ENCODE data around the gene UNC13B. TPM values are rescaled to one million over a fixed set of nuclear protein-coding genes. Genes with fewer than 3 reads are reported as not detected.
A peak's percentile ranks its signal among the peaks of the same experiment; 100 is the strongest.

The UNC13B gene
- total and polyA plus RNA-seq, 2 of the 13 experiments (the other 11 are each of a cell fraction or from before 2014, with no cell fraction given), result 14.0 to 18.3 TPM

DNA sequence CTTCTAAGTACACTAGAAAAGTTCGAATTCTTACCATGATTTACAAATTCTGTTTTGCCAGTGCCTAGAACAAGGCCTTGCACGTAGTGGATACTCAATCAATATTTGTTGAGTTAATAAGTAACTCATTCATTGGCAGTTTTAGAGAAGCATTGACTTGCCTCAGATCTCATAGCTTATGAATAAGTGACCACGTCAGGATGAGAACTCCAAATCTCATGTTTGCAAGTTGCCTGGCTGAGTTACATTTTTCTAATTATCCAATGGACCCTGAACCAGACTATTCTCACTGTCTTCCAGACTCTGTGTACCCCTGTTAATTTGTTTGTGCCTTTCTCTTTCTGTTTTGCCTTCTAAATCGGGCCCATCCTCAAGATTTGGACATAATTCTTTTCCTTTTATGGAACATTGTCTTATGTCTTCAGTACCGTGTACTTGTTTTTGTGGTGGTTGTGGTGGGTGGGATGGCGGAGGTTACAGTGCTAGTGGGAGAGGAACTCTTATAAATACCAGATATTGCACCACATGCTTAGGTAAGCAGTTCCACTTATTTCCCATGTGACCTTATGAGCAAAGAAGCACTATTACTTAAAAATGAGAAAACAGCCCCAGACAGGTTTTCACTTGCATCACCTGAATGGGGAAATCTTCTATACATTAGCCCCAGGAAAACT lies 96.3 kb downstream of the UNC13B start (continued):
- TF ChIP-seq POLR2A (IDR thresholded peaks at IDR 0.05; ENCODE audit: insufficient read depth in 1 of 2, low read depth in 2 of 2, low read length in 2 of 2), result peak in 1 of 2 experiments; percentile 55; a peak in 2 of 4 replicates
- peak in 1 of 2 experiments; percentile 43; a peak in 1 of 4 replicates for TF ChIP-seq EP300 (IDR thresholded peaks at IDR 0.05; ENCODE audit: low read depth in 2 of 2, low read length in 2 of 2)
- TF ChIP-seq EP300 (CRISPR knock-in tag; IDR thresholded peaks at IDR 0.05; ENCODE audit: borderline replicate concordance), result no peak
- no peak for TF ChIP-seq CAMTA2 (CRISPR knock-in tag; IDR thresholded peaks at IDR 0.05; ENCODE audit: borderline replicate concordance)
- no peak for TF ChIP-seq SMAD1 (CRISPR knock-in tag; IDR thresholded peaks at IDR 0.05; ENCODE audit: borderline replicate concordance, low read depth)
- TF ChIP-seq SAP130 (CRISPR knock-in tag; IDR thresholded peaks at IDR 0.05; ENCODE audit: low read depth), result peak; percentile 75
- 0 out of 2 replicates have a peak, but pooled peaks have one; percentile 68 for TF ChIP-seq ZNF44 (CRISPR knock-in tag; IDR thresholded peaks at IDR 0.05)
- TF ChIP-seq SALL1 (CRISPR knock-in tag; IDR thresholded peaks at IDR 0.05), result peak; percentile 52; the same call in 1 of the 2 replicates
- no peak for TF ChIP-seq MBD4 (IDR thresholded peaks at IDR 0.05; ENCODE audit: borderline replicate concordance, low read length)
- no peak for TF ChIP-seq HOXA7 (CRISPR knock-in tag; IDR thresholded peaks at IDR 0.05)
- peak; percentile 19; the same call in 1 of the 2 replicates for TF ChIP-seq PHF20 (CRISPR knock-in tag; IDR thresholded peaks at IDR 0.05)
- TF ChIP-seq, protein P1, sequence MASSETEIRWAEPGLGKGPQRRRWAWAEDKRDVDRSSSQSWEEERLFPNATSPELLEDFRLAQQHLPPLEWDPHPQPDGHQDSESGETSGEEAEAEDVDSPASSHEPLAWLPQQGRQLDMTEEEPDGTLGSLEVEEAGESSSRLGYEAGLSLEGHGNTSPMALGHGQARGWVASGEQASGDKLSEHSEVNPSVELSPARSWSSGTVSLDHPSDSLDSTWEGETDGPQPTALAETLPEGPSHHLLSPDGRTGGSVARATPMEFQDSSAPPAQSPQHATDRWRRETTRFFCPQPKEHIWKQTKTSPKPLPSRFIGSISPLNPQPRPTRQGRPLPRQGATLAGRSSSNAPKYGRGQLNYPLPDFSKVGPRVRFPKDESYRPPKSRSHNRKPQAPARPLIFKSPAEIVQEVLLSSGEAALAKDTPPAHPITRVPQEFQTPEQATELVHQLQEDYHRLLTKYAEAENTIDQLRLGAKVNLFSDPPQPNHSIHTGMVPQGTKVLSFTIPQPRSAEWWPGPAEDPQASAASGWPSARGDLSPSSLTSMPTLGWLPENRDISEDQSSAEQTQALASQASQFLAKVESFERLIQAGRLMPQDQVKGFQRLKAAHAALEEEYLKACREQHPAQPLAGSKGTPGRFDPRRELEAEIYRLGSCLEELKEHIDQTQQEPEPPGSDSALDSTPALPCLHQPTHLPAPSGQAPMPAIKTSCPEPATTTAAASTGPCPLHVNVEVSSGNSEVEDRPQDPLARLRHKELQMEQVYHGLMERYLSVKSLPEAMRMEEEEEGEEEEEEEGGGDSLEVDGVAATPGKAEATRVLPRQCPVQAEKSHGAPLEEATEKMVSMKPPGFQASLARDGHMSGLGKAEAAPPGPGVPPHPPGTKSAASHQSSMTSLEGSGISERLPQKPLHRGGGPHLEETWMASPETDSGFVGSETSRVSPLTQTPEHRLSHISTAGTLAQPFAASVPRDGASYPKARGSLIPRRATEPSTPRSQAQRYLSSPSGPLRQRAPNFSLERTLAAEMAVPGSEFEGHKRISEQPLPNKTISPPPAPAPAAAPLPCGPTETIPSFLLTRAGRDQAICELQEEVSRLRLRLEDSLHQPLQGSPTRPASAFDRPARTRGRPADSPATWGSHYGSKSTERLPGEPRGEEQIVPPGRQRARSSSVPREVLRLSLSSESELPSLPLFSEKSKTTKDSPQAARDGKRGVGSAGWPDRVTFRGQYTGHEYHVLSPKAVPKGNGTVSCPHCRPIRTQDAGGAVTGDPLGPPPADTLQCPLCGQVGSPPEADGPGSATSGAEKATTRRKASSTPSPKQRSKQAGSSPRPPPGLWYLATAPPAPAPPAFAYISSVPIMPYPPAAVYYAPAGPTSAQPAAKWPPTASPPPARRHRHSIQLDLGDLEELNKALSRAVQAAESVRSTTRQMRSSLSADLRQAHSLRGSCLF (CRISPR knock-in tag; IDR thresholded peaks at IDR 0.05; ENCODE audit: borderline replicate concordance), result no peak
- TF ChIP-seq MAFK (conservative IDR thresholded peaks at IDR 0.05 in 1 of 2, IDR thresholded peaks at IDR 0.05 in 1 of 2; ENCODE audit: low read length in 2 of 2), result peak; percentile 50 to 61; a peak in 3 of 4 replicates
- TF ChIP-seq ZFY (CRISPR knock-in tag; IDR thresholded peaks at IDR 0.05), result peak; percentile 36; the same call in 1 of the 2 replicates
- 0 out of 2 replicates have a peak, but pooled peaks have one; percentile 15 for TF ChIP-seq ZKSCAN1 (IDR thresholded peaks at IDR 0.05; ENCODE audit: low read length)
- TF ChIP-seq, protein P2, sequence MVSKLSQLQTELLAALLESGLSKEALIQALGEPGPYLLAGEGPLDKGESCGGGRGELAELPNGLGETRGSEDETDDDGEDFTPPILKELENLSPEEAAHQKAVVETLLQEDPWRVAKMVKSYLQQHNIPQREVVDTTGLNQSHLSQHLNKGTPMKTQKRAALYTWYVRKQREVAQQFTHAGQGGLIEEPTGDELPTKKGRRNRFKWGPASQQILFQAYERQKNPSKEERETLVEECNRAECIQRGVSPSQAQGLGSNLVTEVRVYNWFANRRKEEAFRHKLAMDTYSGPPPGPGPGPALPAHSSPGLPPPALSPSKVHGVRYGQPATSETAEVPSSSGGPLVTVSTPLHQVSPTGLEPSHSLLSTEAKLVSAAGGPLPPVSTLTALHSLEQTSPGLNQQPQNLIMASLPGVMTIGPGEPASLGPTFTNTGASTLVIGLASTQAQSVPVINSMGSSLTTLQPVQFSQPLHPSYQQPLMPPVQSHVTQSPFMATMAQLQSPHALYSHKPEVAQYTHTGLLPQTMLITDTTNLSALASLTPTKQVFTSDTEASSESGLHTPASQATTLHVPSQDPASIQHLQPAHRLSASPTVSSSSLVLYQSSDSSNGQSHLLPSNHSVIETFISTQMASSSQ (IDR thresholded peaks at IDR 0.05; ENCODE audit: low read depth), result peak; percentile 97
- TF ChIP-seq, protein P2 (CRISPR knock-in tag; IDR thresholded peaks at IDR 0.05; ENCODE audit: borderline replicate concordance), result peak; percentile 95; the same call in 1 of the 2 replicates
- TF ChIP-seq, protein P3, sequence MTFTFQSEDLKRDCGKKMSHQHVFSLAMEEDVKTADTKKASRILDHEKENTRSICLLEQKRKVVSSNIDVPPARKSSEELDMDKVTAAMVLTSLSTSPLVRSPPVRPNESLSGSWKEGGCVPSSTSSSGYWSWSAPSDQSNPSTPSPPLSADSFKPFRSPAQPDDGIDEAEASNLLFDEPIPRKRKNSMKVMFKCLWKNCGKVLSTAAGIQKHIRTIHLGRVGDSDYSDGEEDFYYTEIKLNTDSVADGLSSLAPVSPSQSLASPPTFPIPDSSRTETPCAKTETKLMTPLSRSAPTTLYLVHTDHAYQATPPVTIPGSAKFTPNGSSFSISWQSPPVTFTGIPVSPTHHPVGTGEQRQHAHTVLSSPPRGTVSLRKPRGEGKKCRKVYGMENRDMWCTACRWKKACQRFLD (CRISPR knock-in tag; IDR thresholded peaks at IDR 0.05; ENCODE audit: borderline replicate concordance), result no peak
- peak; percentile 65; the same call in 1 of the 2 replicates for TF ChIP-seq SMAD3 (CRISPR knock-in tag; IDR thresholded peaks at IDR 0.05)
- peak; percentile 78 for TF ChIP-seq KAT2B (IDR thresholded peaks at IDR 0.05; ENCODE audit: borderline replicate concordance, low read depth, low read length)
